GM19043 (cell line): ENCODE measurements around the gene GANC.

Source experiments
- ATAC-seq: cut with Tn5 transposase; IDR thresholded peaks from one replicate; pipeline ENCODE4 v1.9.1; 2021; ENCODE audit warnings: low read depth; ENCODE audit not compliant: unreplicated experiment

The GANC gene

GRCh38 chr15:42373936-42374335 is 100.9 kb downstream of the GANC start:
- no peak for ATAC-seq

DNA sequence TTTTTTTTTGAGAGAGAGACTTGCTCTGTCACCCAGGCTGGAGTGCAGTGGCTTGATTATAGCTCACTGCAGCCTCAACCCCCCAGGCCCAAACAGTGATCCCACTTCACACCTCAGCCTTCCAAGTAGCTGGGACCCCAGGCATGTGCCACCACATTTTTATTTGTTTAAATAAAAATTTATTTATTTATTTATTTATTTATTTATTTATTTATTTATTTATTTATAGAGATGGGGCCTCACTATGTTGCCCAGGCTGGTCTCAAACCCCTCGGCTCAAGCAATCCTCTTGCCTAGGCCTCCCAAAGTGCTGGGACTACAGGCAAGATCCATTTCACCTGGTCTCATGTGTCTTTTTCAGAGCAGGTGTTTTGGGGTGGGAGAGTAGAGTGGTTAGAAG is 101.8 kb downstream of the GANC start:
- ATAC-seq = no peak

- no peak for ATAC-seq
These were observed 102.3 kb downstream of the GANC start for GRCh38 chr15:42375252-42375651.

DNA sequence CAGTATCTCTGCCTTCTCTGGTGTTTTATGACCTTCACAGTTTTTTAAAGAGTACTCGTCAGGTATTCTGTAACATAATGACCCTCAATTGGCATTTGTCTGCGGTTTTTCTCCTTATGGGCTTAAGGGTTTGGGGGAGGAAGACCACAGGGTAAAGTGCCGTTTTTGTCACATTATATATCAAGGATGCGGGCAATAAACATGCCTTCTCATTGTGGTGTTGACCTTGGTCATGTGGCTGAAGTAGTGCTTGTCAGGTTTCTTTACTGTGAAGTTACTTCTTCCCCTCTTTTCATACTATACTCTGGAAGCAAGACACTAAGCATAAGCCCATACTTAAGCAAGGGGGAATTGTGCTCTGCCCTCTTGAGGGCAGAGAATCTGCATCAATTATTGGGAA is 102.9 kb downstream of the GANC start:
- no peak for ATAC-seq

GRCh38 chr15:42378011-42378410 is 105.0 kb downstream of the GANC start:
- ATAC-seq = no peak

DNA sequence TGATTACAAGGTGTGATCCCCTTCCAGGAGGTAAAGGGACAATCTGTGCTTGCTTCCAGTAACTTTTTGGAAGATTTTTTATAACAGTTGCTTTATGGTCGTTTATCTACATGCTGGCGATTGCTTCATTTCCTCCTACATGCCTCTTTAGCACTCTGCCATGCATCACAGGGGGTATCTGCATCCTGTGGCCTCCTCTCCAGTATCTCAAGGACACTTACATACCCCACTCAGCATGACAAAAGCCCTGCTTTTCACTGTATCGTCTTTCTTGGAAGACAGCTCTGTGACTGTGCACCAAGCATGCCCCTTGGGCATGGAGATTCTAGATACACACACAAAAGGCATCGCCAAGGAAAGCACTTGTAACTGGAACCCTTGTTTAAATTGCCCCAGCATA is 111.6 kb downstream of the GANC start:
- ATAC-seq = no peak

- ATAC-seq = no peak
These were observed 112.4 kb downstream of the GANC start for GRCh38 chr15:42385206-42385979.

DNA sequence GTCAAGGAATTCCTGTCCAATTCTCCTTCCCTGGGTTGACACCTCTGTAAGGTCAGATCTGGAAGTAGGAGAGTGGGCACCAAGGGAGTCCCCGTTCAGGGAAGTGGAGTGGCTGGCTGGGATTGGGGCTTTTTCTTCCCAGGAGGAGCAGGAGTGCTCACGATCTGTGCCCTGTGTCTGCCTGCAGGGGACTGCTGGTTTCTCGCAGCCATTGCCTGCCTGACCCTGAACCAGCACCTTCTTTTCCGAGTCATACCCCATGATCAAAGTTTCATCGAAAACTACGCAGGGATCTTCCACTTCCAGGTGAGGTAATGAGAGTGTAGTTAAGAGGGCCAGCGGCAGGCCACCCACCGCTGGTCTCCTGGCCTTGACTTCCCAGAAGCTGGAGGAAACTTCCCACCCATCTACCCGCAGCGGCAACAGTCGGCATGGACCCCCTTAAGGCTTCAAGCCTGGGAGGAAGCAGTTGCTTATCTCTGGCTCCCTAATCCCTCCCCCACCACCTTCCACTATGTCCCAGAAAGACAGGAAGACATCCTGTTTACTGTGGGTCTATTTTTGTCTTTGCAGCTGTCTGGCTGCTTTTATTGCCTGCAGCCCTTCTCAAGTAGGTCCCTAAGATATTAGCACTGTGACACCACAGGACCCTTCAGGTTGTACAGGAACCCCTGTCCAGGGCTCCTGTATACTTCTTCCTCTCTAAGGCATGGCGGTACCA is 113.1 kb downstream of the GANC start:
- no peak for ATAC-seq

DNA sequence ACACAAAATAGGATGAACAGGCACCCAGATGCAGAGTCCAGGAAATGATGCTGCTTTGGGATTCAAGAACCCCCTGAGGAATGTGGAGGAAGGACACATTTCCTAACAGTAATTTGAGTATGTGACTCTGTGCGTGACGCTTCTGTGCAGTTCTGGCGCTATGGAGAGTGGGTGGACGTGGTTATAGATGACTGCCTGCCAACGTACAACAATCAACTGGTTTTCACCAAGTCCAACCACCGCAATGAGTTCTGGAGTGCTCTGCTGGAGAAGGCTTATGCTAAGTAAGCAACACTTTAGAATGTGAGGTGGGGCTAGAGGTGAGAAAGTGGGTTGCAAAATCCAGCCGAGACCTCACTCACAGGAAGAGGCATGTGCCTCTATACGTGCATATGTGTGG is 114.6 kb downstream of the GANC start:
- ATAC-seq = no peak

GRCh38 chr15:42392309-42393024 is 119.5 kb downstream of the GANC start:
- no peak for ATAC-seq

GRCh38 chr15:42394106-42394505 is 121.1 kb downstream of the GANC start:
- ATAC-seq = no peak

GRCh38 chr15:42395838-42396237 is 122.8 kb downstream of the GANC start:
- ATAC-seq = no peak

GRCh38 chr15:42401544-42402454 is 128.8 kb downstream of the GANC start:
- ATAC-seq = no peak

GRCh38 chr15:42402455-42403205 is 129.6 kb downstream of the GANC start:
- no peak for ATAC-seq

DNA sequence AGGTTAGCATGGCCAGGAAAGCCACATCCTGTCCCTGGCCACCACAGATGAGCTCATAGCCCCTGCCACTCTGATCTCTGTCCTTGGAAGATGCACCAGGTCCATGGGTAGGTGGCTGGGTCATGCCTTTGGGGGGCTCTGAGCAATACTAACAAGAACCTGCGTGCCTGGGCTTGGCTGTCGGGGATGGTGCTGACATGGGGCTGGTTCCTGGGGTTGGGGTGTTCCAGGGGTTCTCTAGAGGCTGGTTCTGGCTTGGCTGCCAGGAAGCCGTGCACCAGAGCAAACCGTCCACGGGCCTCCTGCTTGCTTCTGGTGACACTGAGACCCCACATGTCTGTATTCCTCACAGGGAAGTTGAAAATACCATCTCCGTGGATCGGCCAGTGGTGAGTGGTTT is 130.4 kb downstream of the GANC start:
- ATAC-seq = no peak

- no peak for ATAC-seq
These were observed 131.6 kb downstream of the GANC start for GRCh38 chr15:42404461-42405235.

- ATAC-seq = no peak
These were observed 133.0 kb downstream of the GANC start for GRCh38 chr15:42405863-42406482.
